NOMO-1 (cell line): Measurements from ENCODE around the gene MMRN2.
"Not testable (repeated sequence)": the region's sequence is repeated elsewhere in the genome, so short reads cannot be mapped to it uniquely, and the experiment has no call there.

Experiments used
- DNase-seq, 2 experiments: peaks; one replicate each; lab custom pipeline; 2025; ENCODE audit not compliant: unreplicated experiment in 2 of 2; lab: John Stamatoyannopoulos, UW

Gene MMRN2, protein sequence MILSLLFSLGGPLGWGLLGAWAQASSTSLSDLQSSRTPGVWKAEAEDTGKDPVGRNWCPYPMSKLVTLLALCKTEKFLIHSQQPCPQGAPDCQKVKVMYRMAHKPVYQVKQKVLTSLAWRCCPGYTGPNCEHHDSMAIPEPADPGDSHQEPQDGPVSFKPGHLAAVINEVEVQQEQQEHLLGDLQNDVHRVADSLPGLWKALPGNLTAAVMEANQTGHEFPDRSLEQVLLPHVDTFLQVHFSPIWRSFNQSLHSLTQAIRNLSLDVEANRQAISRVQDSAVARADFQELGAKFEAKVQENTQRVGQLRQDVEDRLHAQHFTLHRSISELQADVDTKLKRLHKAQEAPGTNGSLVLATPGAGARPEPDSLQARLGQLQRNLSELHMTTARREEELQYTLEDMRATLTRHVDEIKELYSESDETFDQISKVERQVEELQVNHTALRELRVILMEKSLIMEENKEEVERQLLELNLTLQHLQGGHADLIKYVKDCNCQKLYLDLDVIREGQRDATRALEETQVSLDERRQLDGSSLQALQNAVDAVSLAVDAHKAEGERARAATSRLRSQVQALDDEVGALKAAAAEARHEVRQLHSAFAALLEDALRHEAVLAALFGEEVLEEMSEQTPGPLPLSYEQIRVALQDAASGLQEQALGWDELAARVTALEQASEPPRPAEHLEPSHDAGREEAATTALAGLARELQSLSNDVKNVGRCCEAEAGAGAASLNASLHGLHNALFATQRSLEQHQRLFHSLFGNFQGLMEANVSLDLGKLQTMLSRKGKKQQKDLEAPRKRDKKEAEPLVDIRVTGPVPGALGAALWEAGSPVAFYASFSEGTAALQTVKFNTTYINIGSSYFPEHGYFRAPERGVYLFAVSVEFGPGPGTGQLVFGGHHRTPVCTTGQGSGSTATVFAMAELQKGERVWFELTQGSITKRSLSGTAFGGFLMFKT

DNA sequence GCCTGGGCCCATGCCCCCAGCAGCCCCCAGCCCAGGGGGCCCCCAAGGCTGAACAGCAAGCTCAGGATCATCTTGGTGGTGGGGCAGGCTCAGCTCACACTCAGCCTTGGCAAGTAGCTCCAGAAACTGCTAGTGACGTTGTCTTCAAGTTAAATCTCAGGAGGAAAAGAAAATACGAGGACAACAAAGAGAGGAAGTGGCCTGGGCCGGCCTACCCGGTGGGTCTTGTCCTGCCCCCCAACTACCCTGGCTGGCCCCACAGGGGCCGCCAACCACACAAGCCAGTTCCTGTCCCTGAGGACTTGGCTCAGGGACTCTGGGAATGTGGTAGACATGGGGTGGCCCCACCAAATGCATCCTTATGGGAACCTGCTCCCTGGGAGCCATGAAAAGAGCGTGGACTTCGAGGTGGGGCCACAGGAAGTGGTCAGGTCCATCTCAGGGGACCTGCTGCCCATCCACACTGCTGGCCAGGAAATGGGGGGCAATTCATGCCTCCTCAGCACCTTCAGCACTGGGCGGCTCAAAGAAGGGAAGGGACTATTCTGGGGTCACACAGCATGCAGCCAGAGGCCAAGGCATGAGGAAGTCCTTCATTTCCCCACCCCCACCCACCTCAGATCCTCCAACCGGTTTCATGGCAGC, at the start of gene MMRN2:
TSS of gene MMRN2 (minus strand) at position 145 of the 645 bp plus-strand sequence. CDS start at position 71, 74 bp downstream.
- DNase-seq = no peak

DNA sequence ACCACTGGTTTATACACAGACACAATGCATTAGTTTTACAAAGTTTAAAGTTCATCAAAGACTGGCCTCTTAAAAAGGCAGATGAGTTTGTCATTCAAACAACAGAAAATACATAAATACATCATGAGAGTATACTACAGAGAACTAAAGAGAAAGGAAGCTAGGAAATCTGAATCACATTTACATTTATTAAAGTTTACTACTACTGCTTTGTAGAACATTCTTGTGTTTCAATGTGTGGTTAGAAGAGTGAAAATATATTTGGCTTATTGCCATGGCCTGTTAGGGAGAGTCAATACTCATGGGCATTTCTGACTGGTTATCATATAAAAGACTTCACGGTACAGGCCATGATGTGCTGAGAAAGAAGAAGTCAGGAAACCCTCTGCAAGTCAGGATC, 49.7 kb upstream of the MMRN2 start:
- not testable (repeated sequence) for DNase-seq

DNA sequence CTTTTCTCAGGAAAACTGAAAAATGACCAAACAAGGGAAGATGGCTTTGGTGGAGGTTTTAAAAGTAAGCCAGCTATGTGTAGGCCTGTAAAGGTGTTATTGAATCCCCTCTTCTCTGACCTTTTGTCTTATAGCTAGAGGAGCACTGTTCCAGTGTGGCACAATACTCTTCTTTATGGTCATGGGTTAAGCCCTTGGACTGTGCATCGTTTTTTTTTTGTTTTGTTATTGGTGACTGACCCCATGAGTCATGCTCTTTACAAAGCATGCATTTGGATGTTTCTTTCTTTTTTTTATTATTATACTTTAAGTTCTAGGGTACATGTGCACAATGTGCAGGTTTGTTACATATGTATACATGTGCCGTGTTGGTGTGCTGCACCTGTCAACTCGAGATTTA, 43.1 kb upstream of the MMRN2 start:
- DNase-seq = no peak

DNA sequence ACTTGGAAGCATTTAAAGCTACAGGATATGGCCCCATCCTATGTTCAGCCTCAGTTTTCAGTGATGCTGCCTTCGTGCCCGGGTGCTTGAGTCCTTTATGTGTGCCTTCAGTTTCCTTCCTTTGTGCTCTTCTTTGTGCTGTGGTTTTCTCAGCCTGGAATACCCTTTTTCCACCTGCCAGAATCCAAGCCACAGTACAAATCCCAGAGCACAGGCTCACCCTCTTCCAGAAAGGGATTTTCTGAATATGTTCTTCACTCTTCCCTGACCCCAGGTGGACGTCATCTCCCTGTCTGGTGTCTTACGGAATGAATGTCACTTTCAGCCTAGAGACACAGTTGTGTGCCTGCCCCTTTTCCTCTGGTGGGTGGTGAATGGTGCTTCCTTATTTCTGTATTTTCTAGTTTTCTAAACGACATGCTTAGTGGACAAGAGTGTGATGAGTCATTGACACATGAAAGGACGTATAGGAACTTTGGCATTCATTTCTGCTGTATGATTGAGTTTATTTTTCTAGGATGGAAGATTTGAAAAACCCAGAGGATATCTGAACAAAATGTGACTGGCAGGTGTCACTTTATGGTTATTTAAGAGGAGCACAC, 42.5 kb upstream of the MMRN2 start:
- peak; percentile 59 to 62 for DNase-seq

DNA sequence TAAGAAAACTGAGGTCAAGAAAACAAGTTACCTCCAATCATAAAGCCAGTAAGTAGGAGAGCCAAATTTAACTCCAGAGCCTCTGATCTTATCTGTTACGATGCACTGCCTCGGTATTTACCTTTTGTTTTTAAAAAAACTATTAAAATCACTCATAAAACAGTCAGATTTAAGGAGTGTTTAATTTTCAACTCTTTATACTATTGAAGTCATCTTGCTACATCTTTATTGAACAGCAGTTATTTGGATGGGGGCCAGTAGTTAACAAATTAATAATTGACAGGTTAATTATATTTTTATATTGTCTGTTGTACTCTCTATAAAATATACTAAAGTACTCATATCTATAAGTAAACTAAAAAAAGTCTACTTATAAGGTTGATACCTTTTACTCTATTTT, 35.5 kb upstream of the MMRN2 start:
- DNase-seq = no peak

DNA sequence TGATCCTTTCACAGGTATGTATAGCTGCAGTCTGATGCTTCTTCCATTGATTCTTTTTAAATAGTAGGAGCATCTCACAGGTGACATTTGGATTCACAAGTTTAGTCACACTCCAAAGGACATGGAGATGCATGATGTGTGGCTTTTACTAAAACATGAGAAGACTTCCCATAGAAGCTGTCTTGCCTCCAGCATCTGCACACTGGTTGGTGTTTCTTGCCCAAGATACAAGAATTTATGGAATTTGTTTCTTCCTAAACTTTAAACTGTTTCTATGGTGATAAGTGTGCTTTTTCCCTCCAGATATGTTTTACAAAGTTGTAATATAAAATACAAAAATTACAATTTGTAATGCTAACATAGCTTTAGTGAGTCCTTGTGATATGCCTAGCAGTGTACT, 35.0 kb upstream of the MMRN2 start:
- no peak for DNase-seq

DNA sequence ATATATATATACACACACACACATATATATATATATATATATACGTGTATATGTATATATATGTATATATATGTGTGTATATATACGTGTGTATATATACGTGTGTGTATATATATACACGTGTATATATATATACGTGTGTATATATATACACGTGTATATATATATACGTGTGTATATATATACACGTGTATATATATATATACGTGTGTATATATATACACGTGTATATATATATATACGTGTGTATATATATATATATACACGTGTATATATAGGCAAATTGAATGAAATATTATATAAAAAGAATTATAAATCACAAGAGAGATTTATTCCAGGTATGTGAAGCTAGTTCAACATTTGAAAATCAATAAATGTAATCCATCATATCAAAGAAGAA, 33.9 kb upstream of the MMRN2 start:
- not testable (repeated sequence) for DNase-seq

DNA sequence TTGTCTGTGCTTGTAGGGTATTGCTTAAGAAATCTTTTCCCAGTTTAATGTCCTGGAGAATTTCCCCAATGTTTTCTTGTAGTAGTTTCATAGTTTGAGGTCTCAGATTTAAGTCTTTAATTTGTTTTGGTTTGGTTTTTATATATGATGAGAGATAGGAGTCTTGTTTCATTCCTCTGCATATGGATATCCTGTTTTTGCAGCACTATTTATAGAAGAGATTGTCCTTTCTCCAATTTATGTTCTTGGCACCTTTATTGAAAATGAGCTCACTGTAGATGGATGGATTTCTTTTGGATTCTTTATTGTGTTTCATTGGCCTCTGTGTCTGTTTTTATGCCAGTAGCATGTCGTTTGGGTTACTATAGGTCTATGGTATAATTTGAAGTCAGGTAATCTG, 31.1 kb upstream of the MMRN2 start:
- DNase-seq = no peak

DNA sequence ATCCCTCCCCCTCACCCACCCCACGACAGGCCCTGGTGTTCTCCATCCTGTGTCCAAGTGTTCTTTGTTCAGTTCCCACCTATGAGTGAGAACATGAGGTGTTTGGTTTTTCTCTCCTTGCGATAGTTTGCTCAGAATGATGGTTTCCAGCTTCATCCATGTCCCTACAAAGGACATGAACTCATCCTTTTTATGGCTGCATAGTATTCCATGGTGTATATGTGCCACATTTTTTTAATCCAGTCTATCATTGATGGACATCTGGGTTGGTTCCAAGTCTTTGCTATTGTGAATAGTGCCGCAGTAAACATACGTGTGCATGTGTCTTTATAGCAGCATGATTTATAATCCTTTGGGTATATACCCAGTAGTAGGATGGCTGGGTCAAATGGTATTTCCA, 27.1 kb upstream of the MMRN2 start:
- not testable (repeated sequence) for DNase-seq

DNA sequence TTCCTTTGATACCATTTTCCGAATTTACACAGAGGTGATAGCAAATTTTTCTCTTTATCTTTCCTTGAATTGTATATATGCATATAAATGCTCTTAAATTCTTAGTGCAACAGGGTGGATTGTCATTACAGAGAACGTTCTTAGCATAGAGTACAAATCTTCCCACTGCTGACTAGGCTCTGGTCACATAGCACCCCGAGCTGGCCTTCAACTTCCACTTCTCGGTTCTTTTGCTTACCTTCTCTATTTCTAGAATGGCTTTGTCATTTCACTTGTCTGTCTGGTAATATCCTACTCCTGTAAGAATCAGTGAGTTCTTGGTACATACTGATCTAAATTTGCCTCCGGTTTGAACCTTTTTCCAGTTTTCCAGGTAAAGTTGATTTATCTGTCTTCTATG, 24.3 kb upstream of the MMRN2 start:
- peak in 1 of 2 experiments; percentile 3 for DNase-seq

DNA sequence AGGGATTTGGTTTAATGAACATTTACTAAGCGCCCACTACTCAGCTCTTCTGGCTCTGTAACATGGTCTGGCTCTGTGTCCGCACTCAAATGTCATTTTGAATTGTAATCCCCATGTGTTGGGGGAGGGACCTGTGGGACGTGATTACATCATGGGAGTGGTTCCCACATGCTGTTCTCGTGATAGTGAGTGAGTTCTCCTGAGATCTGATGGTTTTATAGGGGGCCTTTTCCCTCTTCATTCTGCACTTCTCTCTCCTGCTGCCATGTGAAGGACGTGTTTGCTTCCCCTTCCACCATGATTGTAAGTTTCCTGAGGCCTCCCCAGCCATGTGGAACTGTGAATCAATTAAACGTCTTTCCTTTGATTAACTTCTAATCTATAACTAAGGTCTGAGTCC, 23.6 kb upstream of the MMRN2 start:
- DNase-seq = not testable (repeated sequence)

DNA sequence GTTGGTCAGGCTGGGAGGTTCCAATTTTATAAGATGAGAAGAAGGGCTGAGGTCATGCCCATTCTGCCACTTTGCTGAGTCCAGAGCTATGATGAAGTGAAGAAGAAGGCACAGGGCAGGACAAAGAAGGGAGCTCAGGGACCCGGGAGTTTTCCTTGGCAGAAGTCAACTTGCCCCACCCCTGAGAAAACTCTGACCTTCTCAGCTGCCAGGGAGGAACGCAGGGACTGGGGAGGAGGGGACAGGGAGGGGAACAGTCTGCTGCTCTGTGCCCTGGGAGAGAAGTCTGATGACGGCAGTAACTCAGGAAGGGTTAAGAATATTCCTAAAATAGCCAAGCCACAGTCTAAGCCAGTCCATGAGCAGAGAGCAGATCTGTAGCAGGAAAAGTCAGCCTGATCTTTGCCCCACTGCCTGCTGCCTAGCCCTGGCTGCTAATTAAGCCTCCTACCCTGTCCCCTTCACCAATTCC, 22.6 kb upstream of the MMRN2 start:
- no peak for DNase-seq

DNA sequence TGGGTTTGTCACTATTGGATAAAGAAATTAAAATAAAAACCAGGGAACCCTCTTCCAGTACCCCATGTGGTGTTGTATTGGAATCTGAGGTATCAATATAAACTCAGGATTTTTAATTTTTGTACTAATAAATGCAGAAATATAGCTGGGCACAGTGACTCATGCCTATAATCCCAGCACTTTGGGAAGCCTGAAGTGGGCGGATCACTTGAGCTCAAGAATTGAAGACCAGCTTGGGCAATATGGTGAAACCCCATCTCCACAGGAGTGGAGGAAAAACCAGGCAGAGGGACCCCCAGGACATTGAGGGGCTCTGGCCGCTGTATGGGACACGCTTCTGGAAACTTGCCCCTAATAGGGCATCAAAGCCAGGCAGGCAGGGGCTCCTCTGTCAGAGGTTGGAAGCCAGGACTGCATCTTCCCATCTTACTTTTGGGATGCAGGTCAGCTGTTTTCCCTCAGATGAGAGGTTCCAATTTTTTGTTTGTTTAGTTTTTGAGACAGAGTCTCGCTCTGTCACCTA, 21.9 kb upstream of the MMRN2 start:
- no peak for DNase-seq

DNA sequence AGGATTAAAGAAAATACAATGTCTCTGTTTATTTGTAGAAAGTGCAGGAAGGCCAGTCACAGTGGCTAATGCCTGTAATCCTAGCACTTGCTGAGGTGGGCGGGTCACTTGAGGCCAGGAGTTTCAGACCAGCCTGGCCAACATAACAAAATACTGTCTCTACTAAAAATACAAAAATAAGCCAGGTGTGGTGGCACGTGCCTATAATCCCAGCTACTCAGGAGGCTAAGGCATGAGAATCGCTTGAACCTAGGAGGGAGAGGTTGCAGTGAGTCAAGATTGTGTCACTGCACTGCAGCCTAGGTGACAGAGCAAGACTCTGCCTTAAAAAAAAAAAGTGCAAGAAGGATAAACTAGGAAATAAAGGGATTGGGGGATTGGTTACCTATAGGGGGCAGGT, 21.0 kb upstream of the MMRN2 start:
- DNase-seq = not testable (repeated sequence)

DNA sequence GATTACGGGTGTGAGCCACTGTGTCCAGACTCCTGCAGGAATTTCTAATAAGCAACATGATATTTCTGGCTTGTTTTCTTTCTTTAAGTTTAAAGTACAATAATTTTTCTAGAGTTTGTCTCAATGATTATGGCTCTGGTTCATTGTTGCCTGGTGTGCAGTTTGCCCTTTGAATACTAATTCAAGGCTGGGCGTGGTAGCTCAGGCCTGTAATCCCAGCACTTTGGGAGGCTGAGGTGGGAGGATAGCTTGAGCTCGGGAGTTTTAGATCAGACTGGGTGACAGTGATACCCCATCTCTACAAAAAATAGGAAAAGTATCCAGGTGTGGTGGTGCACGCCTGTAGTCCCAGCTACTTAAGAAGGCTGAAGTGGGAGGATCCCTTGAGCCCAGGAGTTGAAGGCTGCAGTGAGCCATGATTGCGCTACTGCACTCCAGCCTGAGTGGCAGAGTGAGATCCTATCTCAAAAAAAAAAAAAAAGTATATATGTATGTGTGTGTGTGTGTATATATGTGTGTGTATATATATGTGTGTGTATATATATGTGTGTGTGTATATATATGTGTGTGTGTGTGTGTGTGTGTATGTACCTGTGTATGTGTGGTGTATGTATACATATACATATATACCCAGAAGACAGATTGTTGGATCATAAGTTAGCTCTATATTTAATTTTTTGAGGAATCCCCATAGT, 19.1 kb upstream of the MMRN2 start:
- no peak for DNase-seq

DNA sequence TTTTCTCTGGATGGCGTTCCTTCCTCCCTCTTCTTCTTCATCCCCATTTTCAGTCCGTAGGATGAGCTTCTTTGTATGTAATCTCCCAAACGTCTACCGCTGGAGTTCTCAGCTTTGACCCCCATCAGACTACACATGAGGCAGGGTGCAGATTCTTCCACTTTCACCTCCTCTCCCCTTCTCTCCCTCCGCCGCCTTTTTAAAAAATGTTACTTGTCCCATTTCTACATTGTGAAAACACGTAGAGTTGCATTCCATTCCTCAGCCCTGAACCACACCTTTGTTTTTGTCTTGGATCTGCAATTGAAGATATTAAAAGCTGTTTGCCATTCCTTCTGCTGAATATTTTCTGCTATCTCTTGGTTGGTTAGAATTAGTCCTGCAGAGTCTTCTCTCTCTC, 17.1 kb upstream of the MMRN2 start:
- no peak for DNase-seq

DNA sequence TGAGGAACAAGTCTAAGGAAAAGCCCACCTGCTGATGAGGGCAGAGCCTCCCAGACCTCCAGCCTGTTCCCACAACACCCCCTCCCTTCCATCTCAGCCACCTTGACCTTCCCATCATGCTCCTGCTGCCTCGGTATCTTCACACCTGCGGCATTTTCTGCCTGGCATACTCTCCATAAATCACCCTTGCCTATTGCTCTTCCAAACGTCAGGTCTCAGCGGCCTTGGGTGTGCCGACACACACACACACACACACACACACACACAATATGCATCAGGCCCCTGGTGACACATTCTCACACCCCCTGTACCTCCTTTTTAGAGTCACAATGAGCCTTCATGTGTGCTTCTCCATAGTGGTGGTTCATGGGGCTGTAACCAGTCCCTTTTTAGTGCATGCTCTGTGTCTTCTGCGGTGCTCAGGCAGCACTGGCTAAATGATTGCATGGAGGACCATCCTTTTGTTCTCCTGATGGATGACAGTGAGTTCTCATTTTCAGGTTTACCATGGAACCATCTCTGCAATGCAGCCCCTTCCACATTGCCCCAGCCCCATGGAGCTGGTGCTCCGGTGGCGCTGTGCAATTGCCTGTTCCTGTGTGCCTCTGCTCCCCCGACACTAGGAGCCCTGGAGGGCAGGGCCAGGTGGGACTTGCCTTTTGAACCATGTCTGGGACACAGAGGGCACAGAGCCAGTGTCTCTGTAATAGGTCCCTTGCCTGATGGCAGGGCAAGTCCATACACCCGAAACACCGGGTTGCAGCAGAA, 15.4 kb upstream of the MMRN2 start:
- no peak for DNase-seq

DNA sequence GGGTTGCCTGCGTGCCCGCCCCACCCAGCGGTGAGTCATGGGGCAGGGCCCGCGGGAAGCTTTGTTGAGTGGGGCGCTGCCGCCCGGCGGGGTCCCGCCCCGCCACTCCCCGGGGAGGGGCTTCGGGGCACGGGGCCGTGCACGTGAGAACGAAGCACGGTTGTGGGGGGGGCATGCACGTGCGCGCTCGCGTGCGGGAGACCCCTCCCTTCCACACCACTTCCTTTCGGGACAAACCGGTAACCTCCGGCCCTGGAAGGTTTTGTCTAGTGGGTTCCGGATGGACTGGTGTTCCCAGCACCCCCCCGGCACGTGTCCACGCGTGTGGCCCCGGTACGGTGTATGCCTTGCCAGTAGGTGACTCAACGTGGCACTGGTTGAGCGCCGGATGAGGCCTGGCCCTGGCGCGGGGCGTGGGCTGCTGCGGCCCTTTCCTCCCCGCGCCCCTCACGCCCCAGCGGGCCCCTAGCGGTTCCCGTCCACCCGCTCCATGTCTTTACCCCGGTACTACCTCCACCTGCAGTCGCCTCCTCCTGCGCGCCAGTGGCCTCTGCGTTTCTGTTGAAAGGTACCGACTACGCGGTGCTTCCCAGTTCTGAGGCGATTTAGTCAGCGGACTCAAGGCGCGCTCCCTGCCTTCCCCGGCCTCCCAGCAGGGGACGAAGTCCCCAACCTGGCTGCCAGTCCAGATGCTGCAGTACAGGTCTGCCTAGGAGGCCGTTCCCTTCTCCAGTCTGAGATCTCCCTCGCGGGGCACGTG, 14.0 kb upstream of the MMRN2 start:
- DNase-seq = peak; percentile 83 to 89

DNA sequence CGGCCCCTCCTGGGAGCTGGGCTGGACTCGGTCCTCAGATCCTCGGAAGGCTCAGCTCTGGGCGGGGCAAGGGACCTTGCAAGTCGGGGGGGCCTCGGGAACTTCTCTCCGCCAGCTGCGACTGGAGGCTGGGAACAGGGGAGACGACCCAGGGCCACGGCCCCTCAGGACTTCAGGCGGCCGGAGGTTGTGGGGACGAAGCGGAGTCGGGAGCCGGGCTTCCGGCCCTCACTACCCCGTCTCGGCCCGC, 13.5 kb upstream of the MMRN2 start:
- DNase-seq = no peak
